BJ (cell line): Measurements from ENCODE around the gene NUDT3. TPM values are rescaled to one million over a fixed set of nuclear protein-coding genes. Genes with fewer than 3 reads are reported as not detected.

ENCODE experiments used
- CTCF ChIA-PET: fragments of 350-600 bp; formaldehyde crosslinking; extraction: SDS; loops from one replicate; lab custom pipeline; 2021; ENCODE audit warnings: antibody characterized with exemption, inconsistent platforms; lab: Yijun Ruan, JAX
- POLR2A ChIA-PET: fragments of 300-600 bp; sonication (Branson Sonifier 250); formaldehyde crosslinking; extraction: SDS; loops from one replicate; lab custom pipeline; 2021; ENCODE audit warnings: antibody characterized with exemption; lab: Charles Lee
- DNase-seq: peaks from one replicate; pipeline ENCODE4 v3.0.0-alpha.2; 2011; ENCODE audit warnings: low read depth
- H3K27me3 ChIP-seq: 2 replicates; pipeline ENCODE4 v1.6.0; 2011; ENCODE audit warnings: low read length; ENCODE audit not compliant: control insufficient read depth, insufficient read depth
- H3K36me3 ChIP-seq: 2 replicates; pipeline ENCODE4 v1.5.1; 2011; ENCODE audit warnings: low read length; ENCODE audit not compliant: control insufficient read depth, insufficient read depth
- H3K4me3 ChIP-seq: 2 replicates; pipeline ENCODE4 v1.5.1; 2011; ENCODE audit warnings: low read depth, mild to moderate bottlenecking, control low read depth, low read length
- polyA plus RNA-seq: library from polyadenylated mRNA; depleted of rRNA; stranded (reverse); fragments of >200 nt; gene quantifications from 2 replicates; pipeline ENCODE4 v1.2.3, GENCODE V29; 2011
- TF ChIP-seq, protein P1 (sequence below): IDR thresholded peaks from 2 replicates; pipeline ENCODE4 v1.5.1; 2011; ENCODE audit warnings: low read depth, mild to moderate bottlenecking, control low read depth, inconsistent platforms, low read length, moderate library complexity; ENCODE audit not compliant: insufficient read depth

The NUDT3 gene
- polyA plus RNA-seq, 1 experiment = 9.6 TPM

DNA sequence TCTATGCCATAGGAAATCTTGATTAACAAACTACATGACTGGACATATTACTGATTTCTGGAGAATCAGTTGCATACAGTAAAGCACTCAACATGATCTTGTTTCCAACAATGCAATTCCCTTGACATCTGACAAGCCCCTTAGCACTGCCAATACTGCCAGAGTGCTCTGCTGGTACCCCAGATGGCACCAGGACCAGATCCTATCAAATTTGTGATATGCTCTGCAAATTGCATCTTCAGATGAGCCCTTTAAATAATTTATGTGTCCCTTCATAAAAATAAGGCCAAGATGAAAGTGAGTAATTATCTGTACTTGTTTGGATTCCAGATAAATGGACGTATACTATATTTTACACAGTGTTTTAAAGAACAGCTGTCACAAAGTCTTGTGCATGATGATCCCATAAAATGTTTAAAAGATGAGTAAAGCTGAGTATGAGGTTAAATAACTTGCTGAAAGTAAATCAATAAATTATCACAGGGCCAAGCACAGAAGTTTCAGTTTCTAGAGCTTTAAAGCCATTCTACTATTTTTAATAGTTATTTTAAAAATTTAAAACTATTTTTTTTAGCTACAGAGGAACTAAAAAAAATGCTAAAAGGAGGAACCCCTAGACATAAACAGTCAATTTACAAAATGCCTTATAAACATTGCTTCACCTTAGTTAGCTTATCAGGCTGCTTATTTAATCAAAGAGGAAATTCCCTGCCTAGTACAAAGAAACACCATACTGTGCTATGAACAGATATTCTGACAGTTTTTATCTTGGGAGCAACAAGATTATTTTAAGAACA lies 42.1 kb downstream of the NUDT3 start:
- CTCF ChIA-PET = interaction anchor here (1.1 kb wide), 2 partner anchors 13 to 41 kb away, joined by 3 read pairs; no protein-coding TSS in a partner anchor
- TF ChIP-seq, protein P1, sequence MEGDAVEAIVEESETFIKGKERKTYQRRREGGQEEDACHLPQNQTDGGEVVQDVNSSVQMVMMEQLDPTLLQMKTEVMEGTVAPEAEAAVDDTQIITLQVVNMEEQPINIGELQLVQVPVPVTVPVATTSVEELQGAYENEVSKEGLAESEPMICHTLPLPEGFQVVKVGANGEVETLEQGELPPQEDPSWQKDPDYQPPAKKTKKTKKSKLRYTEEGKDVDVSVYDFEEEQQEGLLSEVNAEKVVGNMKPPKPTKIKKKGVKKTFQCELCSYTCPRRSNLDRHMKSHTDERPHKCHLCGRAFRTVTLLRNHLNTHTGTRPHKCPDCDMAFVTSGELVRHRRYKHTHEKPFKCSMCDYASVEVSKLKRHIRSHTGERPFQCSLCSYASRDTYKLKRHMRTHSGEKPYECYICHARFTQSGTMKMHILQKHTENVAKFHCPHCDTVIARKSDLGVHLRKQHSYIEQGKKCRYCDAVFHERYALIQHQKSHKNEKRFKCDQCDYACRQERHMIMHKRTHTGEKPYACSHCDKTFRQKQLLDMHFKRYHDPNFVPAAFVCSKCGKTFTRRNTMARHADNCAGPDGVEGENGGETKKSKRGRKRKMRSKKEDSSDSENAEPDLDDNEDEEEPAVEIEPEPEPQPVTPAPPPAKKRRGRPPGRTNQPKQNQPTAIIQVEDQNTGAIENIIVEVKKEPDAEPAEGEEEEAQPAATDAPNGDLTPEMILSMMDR = no peak
- POLR2A ChIA-PET = no interaction called here
- Histone ChIP-seq H3K27me3 (no peaks in the 10 kb centered on the region), H3K4me3 (no peak overlapping the region), H3K36me3 (no peaks in the 10 kb centered on the region)
- no peak for DNase-seq

GRCh38 chr6:34349211-34349610 lies 43.3 kb downstream of the NUDT3 start:
- DNase-seq = no peak
- ChIA-PET CTCF (no interaction called here), POLR2A (no interaction called here)
- TF ChIP-seq, protein P1 = no peak
- H3K36me3 ChIP-seq = no peaks in the 10 kb centered on the region
- no peak overlapping the region for H3K4me3 ChIP-seq
- H3K27me3 ChIP-seq = no peaks in the 10 kb centered on the region

- POLR2A ChIA-PET = no interaction called here
- no peak for DNase-seq
- H3K27me3 ChIP-seq = no peaks in the 10 kb centered on the region
- no peak overlapping the region for H3K4me3 ChIP-seq
- CTCF ChIA-PET = no interaction called here
- TF ChIP-seq, protein P1 = no peak
- no peaks in the 10 kb centered on the region for H3K36me3 ChIP-seq
Observed at GRCh38 chr6:34347303-34347702, 45.2 kb downstream of the NUDT3 start.

GRCh38 chr6:34346175-34347119 lies 46.0 kb downstream of the NUDT3 start:
- POLR2A ChIA-PET = no interaction called here
- DNase-seq = no peak
- CTCF ChIA-PET = no interaction called here
- TF ChIP-seq, protein P1 = no peak
- H3K4me3 ChIP-seq = no peak overlapping the region
- H3K36me3 ChIP-seq = no peaks in the 10 kb centered on the region
- H3K27me3 ChIP-seq = no peaks in the 10 kb centered on the region

DNA sequence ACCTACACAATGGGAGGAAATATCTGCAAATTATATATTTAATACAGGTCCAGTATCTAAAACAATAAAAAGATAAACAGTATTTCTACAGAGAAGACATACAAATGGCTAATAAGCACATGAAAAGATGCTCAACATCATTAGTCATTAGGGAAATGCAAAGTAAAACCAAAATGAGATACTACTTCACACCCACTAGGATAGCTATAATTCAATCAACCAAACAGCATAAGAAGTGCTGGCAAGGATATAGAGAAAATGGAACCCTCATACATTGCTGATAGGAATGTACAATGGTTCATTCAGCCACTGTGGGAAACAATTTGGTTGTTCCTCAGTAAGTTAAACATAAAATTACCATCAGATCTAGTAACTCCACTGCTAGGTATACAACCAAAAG lies 48.7 kb downstream of the NUDT3 start:
- no peak for DNase-seq
- no peaks in the 10 kb centered on the region for H3K27me3 ChIP-seq
- no peaks in the 10 kb centered on the region for H3K36me3 ChIP-seq
- no peak overlapping the region for H3K4me3 ChIP-seq
- POLR2A ChIA-PET = no interaction called here
- TF ChIP-seq, protein P1 = no peak
- CTCF ChIA-PET = interaction anchor here (0.6 kb wide), 1 partner anchor 1561 kb away, joined by 3 read pairs; no protein-coding TSS in a partner anchor
